SJSA1 (cell line): ENCODE measurements around the gene HMCN2. TPM values are rescaled to one million over a fixed set of nuclear protein-coding genes. Genes with fewer than 3 reads are reported as not detected.

Source experiments
- DNase-seq, 2 experiments: peaks; one replicate each; pipeline ENCODE4 v3.0.0-alpha.2; 2015 to 2020; ENCODE audit warnings: low spot score in 2 of 2, low read depth in 1 of 2
- H3K27ac ChIP-seq: fragments of 250-450 bp; sonication (Bioruptor Pico); 2 replicates; pipeline ENCODE4 v1.5.1; 2020; ENCODE audit warnings: mild to moderate bottlenecking, moderate library complexity
- H3K27me3 ChIP-seq: fragments of 250-450 bp; sonication (Bioruptor Pico); replicated peaks from 2 replicates; pipeline ENCODE4 v1.5.1; 2020; ENCODE audit warnings: mild to moderate bottlenecking, moderate library complexity
- H3K36me3 ChIP-seq: fragments of 250-450 bp; sonication (Bioruptor Pico); 2 replicates; pipeline ENCODE4 v1.5.1; 2020; ENCODE audit warnings: mild to moderate bottlenecking
- H3K4me1 ChIP-seq: fragments of 250-450 bp; sonication (Bioruptor Pico); replicated peaks from 2 replicates; pipeline ENCODE4 v1.6.1; 2021; ENCODE audit warnings: mild to moderate bottlenecking
- H3K4me3 ChIP-seq: fragments of 250-450 bp; sonication (Bioruptor Pico); 2 replicates; pipeline ENCODE4 v1.5.1; 2020; ENCODE audit warnings: mild to moderate bottlenecking
- H3K9me3 ChIP-seq: fragments of 250-450 bp; sonication (Bioruptor Pico); replicated peaks from 2 replicates; pipeline ENCODE4 v1.5.1; 2020; ENCODE audit warnings: mild to moderate bottlenecking
- total RNA-seq: library from RNA; depleted of rRNA; stranded (reverse); fragments of >200 nt; shearing (Covaris generic); gene quantifications from 2 replicates; pipeline ENCODE4 v1.2.3, GENCODE V29; 2014

Gene HMCN2
- total RNA-seq, 1 experiment from 2014 or later = 1.9 TPM

DNA sequence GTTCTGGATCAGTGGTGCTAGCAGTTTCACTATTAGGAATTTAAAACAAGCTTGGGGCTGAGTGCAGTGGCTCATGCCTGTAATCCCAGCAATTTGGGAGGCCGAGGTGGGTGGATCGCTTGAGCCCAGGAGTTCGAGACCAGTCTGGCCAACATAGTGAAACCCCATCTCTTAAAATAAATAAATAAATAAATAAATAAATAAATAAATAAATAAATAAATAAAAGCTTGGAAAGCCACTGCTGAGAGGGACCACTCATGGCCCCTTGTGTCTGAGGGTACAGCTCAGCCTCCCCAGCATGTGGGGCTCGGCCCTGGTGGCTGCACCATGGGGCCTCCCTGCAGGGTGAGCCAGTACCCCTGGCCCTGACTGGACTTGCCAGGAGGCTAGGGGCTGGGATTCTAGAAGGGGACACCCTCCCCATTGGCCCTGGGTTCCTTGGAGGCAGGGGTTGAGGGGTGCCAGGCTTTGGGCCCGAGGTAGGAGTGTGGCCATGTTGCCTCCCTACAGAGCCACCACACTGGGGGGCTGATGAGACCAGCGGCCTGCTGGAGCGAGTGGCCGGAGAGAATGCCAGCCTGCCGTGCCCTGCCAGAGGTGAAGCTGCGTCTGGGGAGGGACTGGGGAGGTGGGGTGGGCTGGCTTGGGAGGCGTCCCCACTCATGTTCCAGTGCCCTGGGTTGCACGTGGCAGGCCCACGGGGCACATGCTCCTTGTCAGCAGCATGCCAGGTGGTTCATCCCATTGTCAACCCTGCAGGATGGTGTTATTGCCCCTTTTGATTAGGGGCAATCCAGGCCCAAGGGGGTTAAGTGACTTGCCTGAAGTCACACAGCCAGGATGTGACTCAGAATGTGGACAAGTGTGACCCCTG, 76.5 kb downstream of the HMCN2 start:
- no peak overlapping the region for H3K27ac ChIP-seq
- no peaks in the 10 kb centered on the region; the same call in none of the 2 replicates for H3K4me1 ChIP-seq
- H3K36me3 ChIP-seq = no peaks in the 10 kb centered on the region
- no peak overlapping the region for H3K4me3 ChIP-seq
- H3K27me3 ChIP-seq = no peaks in the 10 kb centered on the region
- DNase-seq = no peak
- no peaks in the 10 kb centered on the region for H3K9me3 ChIP-seq

DNA sequence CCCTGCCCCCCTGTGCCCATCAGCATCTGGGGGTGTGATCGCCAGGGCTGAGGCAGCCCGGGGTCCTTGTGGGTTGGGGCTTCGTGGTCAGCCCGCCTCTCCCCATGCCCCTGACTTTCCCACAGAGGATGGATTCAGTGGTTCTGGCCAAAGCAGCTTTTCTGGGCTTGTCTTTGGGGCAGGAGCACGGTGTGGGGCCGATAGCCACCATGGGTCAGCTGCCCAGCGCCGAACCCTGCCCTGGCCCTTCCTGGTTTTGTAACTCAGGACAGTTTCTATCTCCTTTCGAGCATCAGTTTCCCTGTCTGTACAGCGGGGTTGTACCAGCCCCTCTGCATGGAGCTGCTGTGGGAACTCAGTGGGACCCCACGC, 77.1 kb downstream of the HMCN2 start:
- no peak for DNase-seq
- no peak overlapping the region for H3K27ac ChIP-seq
- H3K36me3 ChIP-seq = no peaks in the 10 kb centered on the region
- no peaks in the 10 kb centered on the region for H3K27me3 ChIP-seq
- no peak overlapping the region for H3K4me3 ChIP-seq
- no peaks in the 10 kb centered on the region for H3K9me3 ChIP-seq
- H3K4me1 ChIP-seq = no peaks in the 10 kb centered on the region; the same call in none of the 2 replicates

DNA sequence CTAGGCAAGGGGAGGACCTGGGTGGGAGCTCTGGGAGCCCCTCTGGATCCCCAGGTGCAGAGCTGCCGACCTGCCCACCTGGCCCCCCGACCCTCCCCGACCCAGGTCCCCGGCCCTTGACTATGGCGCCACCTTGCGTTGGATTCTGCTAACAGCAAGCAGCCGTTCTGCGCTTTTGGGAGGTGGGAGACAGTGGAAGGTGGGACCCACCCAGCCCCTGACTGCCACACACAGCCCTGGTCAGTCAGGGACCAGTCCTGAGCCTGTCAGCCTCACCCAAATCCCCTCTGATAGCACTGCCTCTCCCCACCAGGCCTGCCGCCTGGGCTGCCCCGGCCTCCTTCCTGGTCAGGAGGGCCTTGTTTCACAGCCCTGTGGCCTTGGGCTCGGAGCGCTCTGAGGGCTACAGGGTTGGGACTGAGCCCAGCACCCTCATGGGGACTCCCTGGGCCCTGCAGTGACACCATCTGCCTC, 77.9 kb downstream of the HMCN2 start:
- H3K36me3 ChIP-seq = no peaks in the 10 kb centered on the region
- no peak for DNase-seq

DNA sequence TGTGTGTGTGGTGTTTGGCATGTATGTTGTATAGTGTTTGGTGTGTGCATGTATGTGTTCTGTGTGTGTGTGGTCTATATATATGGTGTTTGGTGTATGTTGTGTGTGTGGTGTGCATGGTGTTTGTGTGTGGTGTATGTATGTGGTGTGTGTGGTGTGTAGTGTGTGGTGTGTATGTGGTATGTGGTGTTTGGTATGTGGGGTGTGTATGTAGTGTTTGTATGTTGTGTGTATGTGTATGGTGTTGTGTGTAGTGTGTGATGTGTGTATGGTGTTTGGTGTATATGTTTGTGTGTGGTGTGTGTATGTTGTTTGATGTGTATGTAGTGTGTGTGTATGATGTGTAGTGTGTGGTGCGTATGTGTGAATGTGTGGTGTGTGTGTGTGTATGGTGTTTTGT, 78.8 kb downstream of the HMCN2 start:
- Histone ChIP-seq H3K4me1 (no peaks in the 10 kb centered on the region; the same call in none of the 2 replicates), H3K27ac (no peak overlapping the region), H3K36me3 (no peaks in the 10 kb centered on the region), H3K4me3 (no peak overlapping the region), H3K9me3 (no peaks in the 10 kb centered on the region), H3K27me3 (no peaks in the 10 kb centered on the region)
- no peak for DNase-seq

More for the DNA sequence above, 77.9 kb downstream of the HMCN2 start:
- Histone ChIP-seq H3K4me1 (no peaks in the 10 kb centered on the region; the same call in none of the 2 replicates), H3K9me3 (no peaks in the 10 kb centered on the region), H3K27me3 (no peaks in the 10 kb centered on the region), H3K27ac (no peak overlapping the region), H3K4me3 (no peak overlapping the region)

DNA sequence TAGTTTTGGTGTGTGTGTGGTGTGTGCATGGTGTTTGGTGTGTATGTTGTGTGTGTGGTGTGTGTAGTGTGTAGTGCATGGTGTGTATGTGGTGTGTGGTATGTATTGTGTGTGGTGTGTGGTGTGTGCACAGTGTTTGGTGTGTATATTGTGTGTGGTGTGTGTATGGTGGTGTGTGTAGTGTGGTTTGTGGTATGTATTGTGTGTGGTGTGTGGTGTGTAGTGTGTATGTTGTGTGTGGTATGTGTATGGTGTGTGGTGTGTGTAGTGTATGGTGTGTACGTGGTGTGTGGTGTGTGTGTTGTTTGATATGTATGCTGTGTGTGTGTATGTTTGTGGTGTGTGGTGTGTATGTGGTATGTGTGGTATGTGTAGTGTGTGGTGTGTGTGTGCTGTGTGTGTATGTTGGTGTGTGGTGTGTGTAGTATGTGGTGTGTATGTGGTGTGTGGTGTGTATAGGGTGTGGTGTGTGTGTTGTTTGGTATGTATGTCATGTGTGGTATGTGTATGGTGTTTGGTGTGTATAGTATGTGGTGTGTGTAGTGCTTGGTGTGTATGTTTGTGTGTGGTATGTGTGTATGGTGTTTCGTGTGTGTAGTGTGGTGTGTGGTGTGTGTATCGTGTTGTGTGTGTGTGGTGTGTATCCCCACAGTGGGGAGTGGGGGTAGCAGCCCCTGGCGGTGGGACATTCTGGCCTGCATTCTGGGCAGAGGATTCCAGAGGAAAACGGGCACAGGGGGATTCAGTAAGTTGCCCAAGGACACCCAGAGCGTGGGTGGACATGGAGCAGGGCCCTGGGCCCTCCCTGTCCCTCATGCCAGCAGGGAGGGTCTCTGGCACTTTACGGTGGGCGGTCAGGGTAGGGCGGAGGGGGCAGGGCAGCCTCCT, 79.7 kb downstream of the HMCN2 start:
- DNase-seq = no peak
- H3K9me3 ChIP-seq = no peaks in the 10 kb centered on the region
- H3K27me3 ChIP-seq = no peaks in the 10 kb centered on the region
- no peak overlapping the region for H3K27ac ChIP-seq
- H3K4me1 ChIP-seq = no peaks in the 10 kb centered on the region; the same call in none of the 2 replicates
- no peaks in the 10 kb centered on the region for H3K36me3 ChIP-seq
- no peak overlapping the region for H3K4me3 ChIP-seq

DNA sequence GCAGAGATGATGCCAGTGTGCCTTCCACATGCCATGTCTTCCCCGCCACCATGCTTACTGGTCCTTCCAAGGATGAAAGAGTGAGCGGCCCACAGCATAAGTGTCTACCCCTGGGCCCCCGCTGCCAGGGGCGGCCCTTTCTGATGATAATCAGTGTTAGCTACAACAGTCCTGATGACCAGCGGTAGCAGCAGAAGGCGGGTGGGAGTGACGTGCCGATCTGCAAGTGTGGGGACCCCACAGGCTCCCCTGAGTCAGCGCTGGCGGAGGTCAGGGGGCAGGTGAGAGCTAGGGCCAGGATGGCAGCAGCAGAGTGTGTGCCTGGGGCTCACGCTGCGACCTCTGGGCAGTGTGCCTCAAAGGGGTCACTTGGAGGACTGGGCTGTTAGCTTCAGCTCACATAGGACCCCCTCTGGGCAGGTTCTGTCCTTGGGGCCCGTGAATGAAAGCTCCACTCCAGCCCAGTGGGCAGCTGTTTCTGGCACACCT, 80.4 kb downstream of the HMCN2 start:
- no peaks in the 10 kb centered on the region for H3K9me3 ChIP-seq
- no peak overlapping the region for H3K4me3 ChIP-seq
- no peaks in the 10 kb centered on the region for H3K36me3 ChIP-seq
- H3K27me3 ChIP-seq = no peaks in the 10 kb centered on the region
- no peaks in the 10 kb centered on the region; the same call in none of the 2 replicates for H3K4me1 ChIP-seq
- no peak for DNase-seq
- H3K27ac ChIP-seq = no peak overlapping the region

DNA sequence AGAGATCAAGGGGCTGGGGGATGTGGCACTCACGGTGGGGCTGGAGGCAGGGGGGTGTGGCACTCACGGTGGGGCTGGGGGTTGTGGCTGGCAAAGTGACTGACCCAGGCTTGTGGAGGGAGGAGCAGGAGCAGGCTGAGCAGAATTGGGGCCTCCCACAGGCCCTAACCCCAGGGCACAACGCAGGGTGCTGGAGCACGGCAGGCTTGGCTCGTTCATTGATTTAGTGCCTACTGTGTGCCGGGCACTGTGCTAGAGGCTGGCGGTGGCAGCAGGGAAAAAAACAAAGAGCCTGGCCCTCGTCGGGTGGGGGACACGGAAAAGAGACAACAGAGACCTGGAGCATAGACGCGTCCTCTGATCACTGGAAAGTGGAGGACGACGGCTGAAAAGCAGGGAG, 80.9 kb downstream of the HMCN2 start:
- Histone ChIP-seq H3K9me3 (no peaks in the 10 kb centered on the region), H3K27ac (no peak overlapping the region), H3K4me3 (no peak overlapping the region), H3K27me3 (no peaks in the 10 kb centered on the region), H3K4me1 (no peaks in the 10 kb centered on the region; the same call in none of the 2 replicates), H3K36me3 (no peaks in the 10 kb centered on the region)
- no peak for DNase-seq

DNA sequence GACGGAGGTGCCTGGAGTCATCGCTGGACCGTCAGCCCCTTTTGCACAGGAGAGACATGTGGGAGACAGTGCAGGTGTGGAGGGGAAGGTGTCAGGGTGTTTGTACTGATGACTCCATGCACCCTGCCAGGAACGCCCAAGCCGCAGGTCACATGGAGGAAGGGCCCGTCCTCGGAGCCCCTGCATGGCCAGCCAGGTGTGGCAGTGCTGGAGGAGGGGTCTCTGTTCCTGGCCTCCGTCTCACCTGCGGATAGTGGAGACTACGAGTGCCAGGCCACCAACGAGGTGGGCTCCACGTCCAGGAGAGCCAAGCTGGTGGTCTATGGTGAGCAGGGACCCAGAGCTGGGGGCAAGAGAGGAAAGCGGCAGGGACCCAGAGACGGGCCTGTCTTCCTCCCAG, 81.5 kb downstream of the HMCN2 start:
- H3K27me3 ChIP-seq = no peaks in the 10 kb centered on the region
- peaks cover 3% of the 10 kb centered on the region for H3K4me1 ChIP-seq

DNA sequence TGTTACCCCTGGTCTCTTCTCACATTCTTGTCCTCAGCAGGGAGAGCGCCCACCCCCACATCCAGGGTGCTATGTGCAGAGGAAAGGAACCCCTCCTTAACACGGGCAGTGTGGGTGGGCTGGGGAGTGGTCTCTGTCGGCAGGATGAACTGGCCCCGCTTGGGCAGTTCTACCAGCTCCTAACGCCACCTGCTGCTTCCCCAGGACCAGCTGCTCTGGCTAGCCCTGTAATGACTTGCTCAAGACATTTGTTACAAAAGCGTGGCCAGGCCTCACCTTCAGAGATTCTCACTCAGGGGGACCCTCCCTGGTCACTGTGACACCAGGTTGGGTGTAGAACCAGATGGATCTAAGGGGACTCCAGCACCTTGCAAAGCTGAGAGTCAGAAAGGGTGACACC, 82.4 kb downstream of the HMCN2 start:
- Histone ChIP-seq H3K36me3 (no peaks in the 10 kb centered on the region), H3K27ac (no peak overlapping the region), H3K4me3 (no peak overlapping the region), H3K27me3 (no peaks in the 10 kb centered on the region), H3K9me3 (no peaks in the 10 kb centered on the region), H3K4me1 (peaks cover 12% of the 10 kb centered on the region)
- no peak for DNase-seq

More for the DNA sequence above, 81.5 kb downstream of the HMCN2 start:
- H3K36me3 ChIP-seq = no peaks in the 10 kb centered on the region
- H3K4me3 ChIP-seq = no peak overlapping the region
- DNase-seq = no peak
- H3K9me3 ChIP-seq = no peaks in the 10 kb centered on the region
- no peak overlapping the region for H3K27ac ChIP-seq

DNA sequence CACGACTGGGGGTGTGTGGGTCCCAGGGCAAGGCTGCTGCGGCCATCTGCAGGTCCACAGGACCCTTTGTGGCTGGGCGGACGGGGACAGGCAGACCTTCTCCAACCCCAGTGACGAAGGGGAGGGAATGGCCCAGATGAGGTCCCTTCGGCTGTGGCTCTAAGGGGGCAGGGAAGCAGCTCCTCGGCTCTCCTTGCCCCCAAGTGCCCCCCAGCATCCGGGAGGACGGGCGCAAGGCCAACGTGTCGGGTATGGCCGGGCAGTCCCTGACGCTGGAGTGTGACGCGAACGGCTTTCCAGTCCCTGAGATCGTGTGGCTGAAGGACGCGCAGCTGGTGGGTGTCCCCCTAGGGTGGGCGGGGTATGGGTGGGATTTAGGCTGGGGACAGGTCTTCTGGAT, 82.8 kb downstream of the HMCN2 start:
- no peaks in the 10 kb centered on the region for H3K27me3 ChIP-seq
- H3K36me3 ChIP-seq = no peaks in the 10 kb centered on the region
- no peaks in the 10 kb centered on the region for H3K9me3 ChIP-seq
- H3K27ac ChIP-seq = no peak overlapping the region
- no peak for DNase-seq
- no peak overlapping the region for H3K4me3 ChIP-seq
- peaks cover 16% of the 10 kb centered on the region for H3K4me1 ChIP-seq

DNA sequence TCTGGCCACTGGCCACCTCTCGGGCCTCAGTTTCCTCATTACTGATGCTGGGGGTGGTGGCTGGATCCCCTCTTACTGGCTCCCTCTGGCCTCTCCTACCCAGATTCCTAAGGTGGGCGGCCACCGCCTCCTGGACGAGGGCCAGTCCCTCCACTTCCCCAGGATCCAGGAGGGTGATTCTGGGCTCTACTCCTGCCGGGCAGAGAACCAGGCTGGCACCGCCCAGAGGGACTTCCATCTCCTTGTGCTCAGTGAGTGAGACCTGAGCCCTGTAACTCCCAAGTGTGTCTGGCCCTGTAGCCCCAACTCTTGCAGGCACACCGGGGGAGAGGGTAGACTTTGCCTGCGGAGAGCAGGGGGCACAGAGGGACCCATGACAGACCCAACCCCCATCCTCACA, 83.3 kb downstream of the HMCN2 start:
- H3K4me3 ChIP-seq = no peak overlapping the region
- H3K27me3 ChIP-seq = no peaks in the 10 kb centered on the region
- no peaks in the 10 kb centered on the region for H3K36me3 ChIP-seq
- H3K4me1 ChIP-seq = peaks cover 16% of the 10 kb centered on the region
- no peak for DNase-seq
- no peaks in the 10 kb centered on the region for H3K9me3 ChIP-seq
- H3K27ac ChIP-seq = no peak overlapping the region

DNA sequence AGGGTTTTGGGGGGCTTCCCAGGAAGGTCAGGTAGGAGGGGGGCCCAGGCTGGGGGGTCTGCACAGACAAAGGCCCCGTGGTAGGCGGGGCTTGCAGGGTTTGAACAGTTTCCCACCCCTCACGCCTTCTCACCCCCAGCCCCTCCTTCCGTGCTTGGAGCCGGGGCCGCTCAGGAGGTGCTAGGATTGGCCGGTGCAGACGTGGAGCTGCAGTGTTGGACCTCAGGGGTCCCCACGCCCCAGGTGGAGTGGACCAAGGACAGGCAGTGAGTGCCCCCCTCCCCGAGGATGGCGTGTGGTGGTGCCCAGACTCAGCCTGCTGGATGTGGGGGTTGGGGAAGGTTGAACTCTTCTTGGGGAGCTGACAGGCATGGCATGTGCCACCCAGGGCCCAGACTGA, 83.8 kb downstream of the HMCN2 start:
- Histone ChIP-seq H3K9me3 (no peaks in the 10 kb centered on the region), H3K4me3 (no peak overlapping the region), H3K27me3 (no peaks in the 10 kb centered on the region), H3K27ac (no peak overlapping the region), H3K4me1 (peaks cover 16% of the 10 kb centered on the region), H3K36me3 (no peaks in the 10 kb centered on the region)
- DNase-seq = no peak

DNA sequence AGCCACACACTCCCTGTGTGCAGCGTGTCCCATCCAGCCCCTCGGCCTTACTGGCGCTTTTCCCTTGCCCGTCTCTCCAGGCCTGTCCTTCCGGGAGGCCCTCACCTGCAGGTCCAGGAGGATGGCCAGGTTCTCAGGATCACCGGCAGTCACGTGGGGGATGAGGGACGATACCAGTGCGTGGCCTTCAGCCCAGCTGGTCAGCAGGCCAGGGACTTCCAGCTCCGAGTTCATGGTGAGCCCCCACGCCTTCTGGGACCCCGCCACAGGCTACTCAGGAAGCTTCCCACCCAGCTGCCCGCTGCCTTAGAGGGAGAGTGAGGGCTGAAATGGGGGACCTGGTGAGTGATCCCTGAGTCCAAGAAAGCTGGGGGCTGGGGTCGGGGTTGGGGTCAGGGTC, 85.8 kb downstream of the HMCN2 start:
- DNase-seq = no peak
- no peaks in the 10 kb centered on the region for H3K27me3 ChIP-seq
- no peaks in the 10 kb centered on the region for H3K36me3 ChIP-seq
- peaks cover 16% of the 10 kb centered on the region for H3K4me1 ChIP-seq
- H3K27ac ChIP-seq = no peak overlapping the region
- no peak overlapping the region for H3K4me3 ChIP-seq
- no peaks in the 10 kb centered on the region for H3K9me3 ChIP-seq

DNA sequence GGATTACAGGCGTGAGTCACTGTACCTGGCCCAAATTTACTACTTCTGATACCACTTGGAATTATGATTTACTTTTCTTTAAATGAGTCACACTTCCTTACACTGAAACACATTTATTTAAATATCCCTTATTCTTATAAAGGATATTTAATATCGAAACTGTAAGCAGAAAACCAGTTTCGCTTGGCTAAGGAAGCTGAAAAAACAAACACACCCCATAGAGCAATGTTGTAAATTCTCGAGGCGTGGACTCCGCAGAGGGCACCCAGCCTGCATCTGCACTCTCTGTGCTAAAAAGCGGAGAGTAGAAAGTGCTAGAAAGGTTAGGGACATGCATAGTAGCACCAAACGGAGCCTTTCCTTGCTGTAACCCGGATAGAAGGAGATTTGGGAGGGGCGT, 86.5 kb downstream of the HMCN2 start:
- Histone ChIP-seq H3K9me3 (no peaks in the 10 kb centered on the region), H3K4me1 (peaks cover 16% of the 10 kb centered on the region), H3K36me3 (no peaks in the 10 kb centered on the region), H3K27me3 (no peaks in the 10 kb centered on the region), H3K27ac (no peak overlapping the region), H3K4me3 (no peak overlapping the region)
- peak in 1 of 2 experiments; percentile 15 for DNase-seq
